Activated CD8-positive, alpha-beta memory T cell treated with anti-CD3 and anti-CD28 coated beads, Interleukin-2, amount 50 U/mL, for 4 hours (primary cell): ENCODE results near the gene TESPA1.
"Not testable (repeated sequence)": the region's sequence is repeated elsewhere in the genome, so short reads cannot be mapped to it uniquely, and the experiment has no call there.

Experiments used
- DNase-seq: peaks from one replicate; pipeline ENCODE4 v3.0.0-alpha.2; 2020

TESPA1 gene

DNA sequence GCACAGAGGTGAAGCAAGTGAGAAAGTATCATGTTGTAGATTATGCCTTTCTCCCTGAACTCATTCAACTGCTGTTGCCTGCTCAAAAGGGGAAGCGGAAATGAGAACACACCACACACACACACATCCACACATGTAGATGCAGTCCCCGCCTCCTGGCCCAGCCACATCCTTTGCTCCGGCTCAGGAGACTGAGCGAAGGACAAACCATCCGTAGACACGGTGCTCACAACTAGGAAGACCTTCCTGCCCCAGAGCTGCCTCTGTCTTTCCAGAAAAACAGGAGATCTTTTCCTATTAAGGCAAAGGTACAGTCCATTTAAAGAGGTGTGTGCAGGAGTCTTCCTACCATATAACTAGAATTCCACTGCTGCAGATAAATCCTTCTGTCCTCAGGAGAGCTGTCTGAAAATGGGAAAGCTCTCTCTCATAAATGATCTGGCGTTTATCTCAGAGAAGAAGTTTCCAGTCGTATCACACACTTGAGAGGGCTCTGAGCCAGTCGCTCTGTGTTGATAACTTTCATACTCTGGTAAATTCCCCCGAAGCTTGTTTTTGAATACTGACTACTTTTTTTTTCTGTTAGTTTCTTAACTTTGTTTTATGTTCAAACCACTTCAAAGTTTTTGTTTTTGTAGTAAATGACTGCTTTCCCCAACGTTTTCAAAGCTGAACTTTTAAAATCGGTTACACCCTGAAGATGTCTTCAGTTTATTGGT is at the start of gene TESPA1:
Gene TESPA1 (minus strand): TSS at position 105 of the 719 bp plus-strand sequence. CDS start 10,200 bp downstream, outside the sequence.
- DNase-seq = peak; percentile 76

GRCh38 chr12:55034218-55034617 is 49.7 kb upstream of the TESPA1 start:
- DNase-seq = no peak

DNA sequence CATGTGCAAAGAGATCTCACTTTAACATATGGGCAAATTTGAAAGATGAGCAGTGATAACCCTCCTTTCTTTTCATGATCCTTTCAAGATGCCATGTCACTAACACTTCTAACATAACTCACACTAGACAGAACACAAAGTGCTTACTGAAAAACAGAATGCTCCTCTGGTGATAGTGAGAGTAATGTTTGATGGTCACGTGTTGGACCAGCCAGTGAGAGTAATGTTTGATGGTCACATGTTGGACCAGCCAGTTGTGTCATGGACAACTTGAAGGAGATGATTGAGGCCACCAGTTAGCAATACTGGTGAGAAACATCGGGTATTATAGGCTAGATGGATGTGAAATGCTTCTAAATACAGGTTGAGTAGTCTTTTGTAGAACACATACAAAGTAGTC is 40.9 kb upstream of the TESPA1 start:
- no peak for DNase-seq

DNA sequence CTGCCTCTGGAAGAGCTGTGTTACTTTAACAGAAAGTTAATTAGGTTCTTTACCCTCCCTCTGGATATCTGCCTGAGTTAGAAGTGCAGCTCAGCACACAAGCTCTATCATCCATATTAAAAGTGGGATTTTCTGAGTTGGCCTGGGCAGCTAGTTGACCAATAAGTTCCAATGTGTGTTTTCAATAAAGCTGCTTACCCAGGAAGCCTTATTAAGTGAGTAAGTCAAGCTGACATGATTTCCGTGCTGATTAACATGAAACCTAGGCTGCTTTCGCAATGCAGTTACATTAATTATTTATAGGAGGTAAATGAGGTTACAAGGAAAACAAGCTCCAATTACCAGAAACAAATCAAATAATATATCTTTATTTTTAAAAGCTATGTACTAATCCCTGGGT is 40.0 kb upstream of the TESPA1 start:
- no peak for DNase-seq

DNA sequence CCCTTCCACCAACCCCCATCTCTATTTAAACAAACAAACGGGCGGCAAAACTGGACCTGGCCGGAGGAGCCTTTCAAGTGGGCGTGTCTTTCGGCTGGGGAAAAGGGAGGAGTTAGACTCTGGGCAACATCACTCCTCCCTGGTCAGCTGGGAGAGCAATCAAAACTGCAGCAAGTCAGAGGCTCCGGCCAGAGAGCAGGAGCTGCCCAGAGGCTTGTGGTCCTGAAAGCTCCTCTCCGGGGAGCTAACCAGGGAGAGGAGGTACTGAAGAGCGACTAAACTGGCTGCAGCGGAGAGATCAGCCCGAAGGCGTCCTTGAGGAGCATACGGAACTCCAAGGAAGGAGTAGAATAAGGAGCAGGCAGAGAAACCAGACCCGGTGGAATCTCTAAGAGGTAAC is 35.2 kb upstream of the TESPA1 start, which contains the start of gene NEUROD4:
Gene NEUROD4 (plus strand): TSS at position 191 of the 400 bp plus-strand sequence. CDS start 6,466 bp downstream, outside the sequence.
- DNase-seq = no peak

DNA sequence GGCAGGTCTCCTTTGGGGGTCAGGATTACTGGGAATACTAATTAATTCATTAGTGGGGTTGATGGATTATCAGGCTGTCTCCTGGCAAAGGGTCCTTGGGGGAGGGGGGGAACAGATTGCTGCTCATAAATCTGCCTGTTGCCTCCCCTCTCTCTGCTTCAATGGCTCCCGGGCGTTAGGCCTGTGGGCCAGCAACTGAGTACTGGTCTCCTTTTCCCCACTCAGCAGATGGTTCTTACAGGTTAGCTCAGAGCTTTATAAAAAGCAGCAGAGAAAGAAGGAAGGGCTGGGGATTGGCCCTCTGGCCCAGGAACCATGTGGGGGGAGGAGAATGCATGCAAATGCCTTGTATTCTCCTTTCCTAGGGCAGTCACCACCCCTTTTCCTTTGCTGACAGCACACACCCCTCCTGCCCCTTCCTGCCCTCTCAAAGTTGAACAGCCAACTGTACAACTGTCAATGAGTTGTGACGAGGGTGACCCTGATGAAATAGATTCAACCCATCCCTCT is 32.9 kb upstream of the TESPA1 start:
- DNase-seq = no peak

DNA sequence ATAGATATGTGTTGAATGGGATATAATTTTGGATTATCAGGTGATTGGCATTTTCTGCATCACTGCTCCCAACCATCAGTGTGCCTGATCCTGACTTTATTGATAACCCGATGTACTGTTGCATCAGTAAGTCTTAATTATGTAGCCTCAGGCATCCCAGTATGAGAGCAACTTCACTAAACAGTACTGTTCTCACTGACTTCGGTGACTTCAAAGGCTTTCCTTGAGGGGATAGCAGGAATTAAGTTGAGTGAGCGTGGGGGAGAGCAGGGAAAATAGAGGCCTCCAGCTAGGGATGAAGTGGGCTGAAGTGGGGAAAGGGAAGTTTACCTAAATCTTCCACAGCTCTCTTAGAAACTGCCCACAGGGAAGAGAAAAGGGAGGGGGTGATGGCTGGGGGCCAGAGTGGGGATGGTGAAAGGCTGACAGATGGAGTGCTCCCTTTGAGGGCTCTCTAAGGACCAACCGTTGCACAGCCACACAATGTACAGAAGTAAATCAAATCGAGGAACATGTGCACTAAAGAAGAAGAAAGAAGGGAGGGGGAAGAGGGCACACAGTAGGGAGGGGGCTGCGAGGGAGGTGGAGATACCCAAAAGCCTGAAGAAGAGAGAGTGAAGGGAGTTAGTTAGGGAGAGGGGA is 24.5 kb upstream of the TESPA1 start:
- DNase-seq = no peak

GRCh38 chr12:55002355-55002754 is 17.8 kb upstream of the TESPA1 start:
- no peak for DNase-seq

DNA sequence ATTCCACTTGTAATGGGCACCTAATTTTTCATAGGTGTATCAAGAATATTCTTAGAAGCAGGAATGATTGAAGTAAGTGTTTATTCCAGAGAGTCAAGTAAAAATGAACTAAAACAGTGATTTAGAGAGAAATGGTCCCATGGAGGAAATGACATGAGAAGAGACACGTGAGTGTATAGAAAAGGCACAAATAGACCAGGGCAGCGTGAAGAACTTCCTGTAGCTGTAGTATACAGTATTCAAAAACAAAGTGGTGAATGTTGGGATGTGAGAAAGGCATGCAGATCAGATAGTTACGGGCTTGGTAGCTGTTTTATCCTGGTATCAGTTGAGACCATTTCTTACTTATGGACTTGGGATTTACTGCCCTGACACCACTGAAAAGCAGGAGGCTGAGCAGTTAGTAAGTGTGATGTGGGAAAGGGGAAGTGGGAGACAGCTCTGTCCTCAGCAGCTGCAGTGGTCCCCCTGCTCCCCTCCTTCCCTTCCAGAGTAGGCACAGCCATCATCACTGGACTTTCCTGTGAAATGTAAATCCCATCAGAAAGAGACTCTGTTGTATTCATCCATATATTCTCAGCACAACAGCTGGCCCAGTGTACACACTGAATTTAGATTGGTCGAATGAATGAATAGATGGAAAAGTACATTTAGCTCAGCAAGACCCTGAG is 16.8 kb upstream of the TESPA1 start:
- DNase-seq = no peak

GRCh38 chr12:54998958-54999510 is 14.5 kb upstream of the TESPA1 start:
- DNase-seq = no peak

DNA sequence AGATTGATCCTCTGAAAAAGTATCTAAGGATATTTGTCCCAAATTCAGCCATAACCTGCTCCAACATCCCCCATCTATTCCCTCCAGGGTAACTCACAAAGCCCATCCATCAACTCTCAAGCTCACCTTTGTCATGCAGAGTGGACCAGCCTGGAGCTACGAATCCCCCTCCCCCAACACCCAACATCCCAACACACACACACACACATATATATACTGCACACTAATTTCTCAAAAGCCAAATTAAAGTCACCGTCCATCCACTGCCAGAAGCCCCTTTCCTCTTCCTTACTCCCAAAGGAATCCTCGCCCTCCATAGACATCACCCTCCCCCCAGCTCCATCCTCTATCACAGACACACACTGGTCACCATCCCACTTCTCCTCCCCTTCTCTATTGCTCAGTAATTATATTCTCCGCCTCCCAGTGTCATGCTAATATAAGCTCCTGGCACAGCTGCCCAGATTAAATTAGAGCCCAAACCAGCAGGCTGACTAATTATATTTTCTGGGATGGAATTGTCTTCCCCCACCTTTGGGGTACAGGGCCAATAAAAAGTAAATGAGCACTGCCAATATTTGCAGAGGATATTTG is 13.5 kb upstream of the TESPA1 start:
- no peak for DNase-seq

DNA sequence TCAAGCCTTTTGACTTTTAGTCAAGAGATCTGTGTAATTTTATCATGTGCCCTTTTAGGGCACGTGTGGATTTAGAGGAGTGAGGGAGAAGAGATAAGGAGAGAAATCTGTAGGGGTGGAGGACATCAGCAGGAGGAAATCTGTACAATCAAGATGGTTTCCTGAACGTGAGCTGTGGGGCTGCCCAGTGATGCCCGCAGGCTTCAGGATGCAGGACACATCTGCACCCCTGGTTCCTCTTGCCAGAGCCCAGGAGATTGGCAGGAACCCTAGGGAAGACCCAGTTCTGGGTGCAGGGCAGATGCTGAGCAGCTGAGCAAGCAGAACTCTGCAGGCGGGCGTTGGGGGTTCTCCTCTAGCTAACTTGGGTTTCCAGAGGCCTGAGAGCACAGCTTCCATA is 11.6 kb upstream of the TESPA1 start:
- no peak for DNase-seq

GRCh38 chr12:54993181-54993835 is 8.7 kb upstream of the TESPA1 start:
- DNase-seq = peak; percentile 57

GRCh38 chr12:54991991-54992375 is 7.4 kb upstream of the TESPA1 start:
- DNase-seq = no peak

DNA sequence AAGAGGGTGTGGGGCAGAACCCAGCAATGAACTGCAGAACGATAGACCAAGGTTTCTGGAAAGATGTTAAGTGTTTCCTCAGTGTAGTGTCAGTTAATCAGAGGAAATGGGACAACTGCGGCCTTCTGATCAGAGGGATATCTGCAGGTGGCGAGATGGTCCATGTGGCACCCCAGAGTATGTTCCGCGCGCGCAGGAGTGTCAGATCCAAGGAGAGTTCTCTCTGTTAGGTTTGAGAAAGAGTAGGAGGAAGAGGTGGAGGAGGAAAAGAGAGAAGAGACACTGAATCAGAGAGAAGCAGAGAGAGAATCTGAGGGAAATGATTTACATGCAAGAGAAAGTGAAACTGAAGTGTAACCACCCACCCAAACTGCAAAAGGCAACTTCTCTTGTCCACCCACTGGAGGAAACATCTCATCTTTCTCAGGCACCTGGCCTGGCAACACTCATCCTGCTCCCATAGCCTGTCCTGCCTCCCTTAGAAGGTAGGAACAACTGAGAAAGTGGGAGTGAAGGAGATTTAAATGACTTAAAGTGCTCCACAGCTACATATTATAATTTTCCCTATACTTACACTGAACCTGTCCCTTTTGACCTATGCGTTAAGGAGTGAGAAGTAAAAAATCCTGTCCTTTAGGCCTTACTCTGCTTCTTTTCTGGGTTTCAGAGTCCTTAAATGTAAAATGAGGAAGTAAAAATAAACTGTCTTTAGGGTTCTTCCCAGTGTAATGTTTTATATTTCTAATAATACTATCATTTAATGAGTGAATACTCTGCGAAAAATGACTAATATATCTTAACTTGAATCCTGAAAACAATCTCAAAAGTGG is 6.8 kb upstream of the TESPA1 start:
- DNase-seq = peak; percentile 26

DNA sequence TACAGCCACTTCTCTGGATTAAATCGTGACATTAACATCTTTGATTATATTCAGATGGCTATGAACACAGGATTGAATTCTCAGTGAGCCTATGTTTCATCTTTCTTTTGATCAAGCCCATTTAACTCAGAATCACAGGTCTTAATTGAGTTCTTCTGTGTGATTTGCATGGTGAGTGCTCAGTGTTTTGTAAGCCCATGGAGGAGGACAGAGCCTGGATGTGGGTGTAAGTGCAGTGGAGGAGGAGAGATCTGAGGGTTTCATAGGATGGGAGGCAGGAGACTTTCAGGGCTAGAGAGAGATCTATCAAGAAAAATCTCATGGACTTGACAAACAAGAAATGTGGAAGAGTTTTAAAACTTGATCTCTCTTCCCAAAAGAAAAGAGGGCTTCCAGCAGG is 5.3 kb upstream of the TESPA1 start:
- no peak for DNase-seq

DNA sequence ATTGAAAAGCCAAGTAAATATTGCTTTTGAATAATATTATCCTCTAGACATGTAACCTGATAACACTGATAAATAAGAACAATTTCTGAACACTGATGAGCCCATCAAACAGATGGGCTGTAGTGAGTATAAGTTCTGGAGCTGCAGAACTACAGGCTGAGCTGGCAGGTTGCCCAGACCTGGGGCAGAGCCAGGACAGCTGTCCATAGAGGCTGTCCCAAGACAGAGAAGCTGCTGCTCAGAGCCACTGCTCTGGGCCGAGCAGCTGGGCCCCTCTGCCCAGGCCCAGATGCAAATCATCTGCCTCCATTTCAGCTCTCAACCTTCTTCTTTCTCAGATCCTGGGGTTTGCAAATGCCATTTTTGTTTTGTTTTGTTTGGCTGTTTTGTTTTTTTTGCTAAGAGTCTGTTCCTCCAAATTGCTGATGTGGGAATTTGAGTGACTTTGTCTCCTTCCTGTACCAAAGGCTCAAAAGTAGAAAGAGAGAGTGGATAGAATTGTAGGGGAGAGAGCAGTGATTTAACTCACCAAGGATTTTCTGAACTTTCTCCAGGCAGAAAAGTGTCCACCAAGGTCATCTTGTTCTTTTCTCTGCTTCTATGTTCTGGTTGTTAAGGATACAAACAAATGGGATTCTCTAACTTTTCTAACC is 4.0 kb upstream of the TESPA1 start:
- no peak for DNase-seq

- DNase-seq = no peak
Observed at GRCh38 chr12:54987611-54988231, 3.2 kb upstream of the TESPA1 start.

DNA sequence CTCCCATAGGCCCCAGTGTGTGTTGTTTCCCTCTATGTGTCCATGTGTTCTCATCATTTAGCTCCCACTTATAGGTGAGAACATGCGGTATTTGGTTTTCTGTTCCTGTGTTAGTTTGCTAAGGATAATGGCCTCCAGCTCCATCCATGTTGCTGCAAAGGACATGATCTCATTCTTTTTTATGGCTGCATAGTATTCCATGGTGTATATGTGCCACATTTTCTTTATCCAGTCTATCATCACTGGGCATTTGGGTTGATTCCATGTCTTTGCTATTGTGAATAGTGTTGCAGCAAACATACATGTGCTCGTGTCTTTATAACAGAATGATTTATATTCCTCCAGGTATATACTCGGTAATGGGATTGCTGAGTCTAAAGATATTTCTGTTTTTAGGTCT is 2.2 kb upstream of the TESPA1 start:
- DNase-seq = not testable (repeated sequence)

DNA sequence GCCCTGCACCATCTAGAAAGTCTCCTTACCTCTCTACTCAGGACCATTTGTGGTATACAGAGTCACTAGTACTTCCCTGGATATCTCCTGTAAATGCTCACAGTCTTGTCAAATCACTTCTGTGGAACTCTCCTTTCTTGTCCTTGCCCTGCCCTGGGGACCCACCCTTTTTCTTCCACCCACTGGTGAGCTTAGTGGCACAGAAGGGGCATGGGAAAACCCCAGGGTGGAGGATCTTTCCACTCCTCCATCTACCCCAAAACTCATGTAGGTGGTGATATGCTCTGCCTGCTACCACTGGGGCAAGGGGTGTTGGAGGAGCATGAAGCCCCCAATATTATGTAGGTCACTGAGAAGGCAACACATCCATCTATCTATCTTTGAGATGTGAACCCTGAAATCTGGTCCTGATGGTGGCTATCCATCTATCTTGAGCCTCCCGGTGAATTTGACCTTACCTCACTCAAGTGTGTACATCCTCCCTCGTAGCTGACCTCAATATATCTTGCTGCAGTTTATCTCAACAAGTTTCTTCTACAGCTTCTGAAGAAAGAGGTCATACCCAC is 943 bp downstream of the TESPA1 start:
- DNase-seq = peak; percentile 52
